Gastroesophageal sphincter (tissue), 4 donors: Measurements from ENCODE around the gene LGALS7. TPM values are rescaled to one million over a fixed set of nuclear protein-coding genes. Genes with fewer than 3 reads are reported as not detected.
A peak's percentile ranks its signal among the peaks of the same experiment; 100 is the strongest.
"Not testable (repeated sequence)": the region's sequence is repeated elsewhere in the genome, so short reads cannot be mapped to it uniquely, and the experiment has no call there.

ENCODE experiments used
- ATAC-seq: fragments of 150-250 bp; one replicate; pipeline ENCODE4 v1.9.1; 2016; ENCODE audit warnings: mild to moderate bottlenecking, moderate library complexity
- H3K27ac ChIP-seq, 4 donors: fragments of 200-600 bp; sonication (generic) in 3 of 4; 1 replicate in 3 of 4; 2 replicates in 1 of 4; pipeline ENCODE4 v1.5.1; 2016 to 2019
- H3K27me3 ChIP-seq: fragments of 200-600 bp; sonication (generic); one replicate; pipeline ENCODE4 v1.5.1; 2019
- H3K36me3 ChIP-seq, 2 donors: fragments of 200-600 bp; sonication (generic); one replicate each; pipeline ENCODE4 v1.5.1; 2019; ENCODE audit warnings: control low read depth in 1 of 2
- H3K4me1 ChIP-seq, 3 donors: fragments of 200-600 bp; sonication (generic); 1 replicate in 2 of 3; 2 replicates in 1 of 3; pipeline ENCODE4 v1.5.1; 2016 to 2019; ENCODE audit warnings: control low read depth in 2 of 3
- H3K4me3 ChIP-seq, 2 donors: fragments of 200-600 bp; sonication (generic); one replicate each; pipeline ENCODE4 v1.5.1; 2019; ENCODE audit warnings: mild to moderate bottlenecking in 1 of 2, moderate library complexity in 1 of 2
- H3K9me3 ChIP-seq, 3 donors: fragments of 200-600 bp; sonication (generic); one replicate each; pipeline ENCODE4 v1.5.1; 2017 to 2019; ENCODE audit warnings: control low read depth in 2 of 3
- CTCF ChIP-seq, 4 experiments: fragments of 200-600 bp in 2 of 4; fragments of 450-650 bp in 2 of 4; sonication (generic) in 1 of 4; IDR thresholded peaks; one replicate each; pipeline ENCODE4 v1.5.1; 2017 to 2019; ENCODE audit warnings: antibody characterized with exemption in 4 of 4, mild to moderate bottlenecking in 2 of 4, moderate library complexity in 2 of 4
- EP300 ChIP-seq: sonication (generic); formaldehyde crosslinking; IDR thresholded peaks from one replicate; pipeline ENCODE4 v1.6.1; 2017; ENCODE audit warnings: antibody characterized with exemption, mild to moderate bottlenecking
- POLR2A ChIP-seq, 2 donors: fragments of 450-650 bp; IDR thresholded peaks; one replicate each; pipeline ENCODE4 v1.6.1; 2017; ENCODE audit warnings: antibody characterized with exemption in 2 of 2, mild to moderate bottlenecking in 2 of 2, moderate library complexity in 1 of 2
- POLR2AphosphoS5 ChIP-seq: sonication (generic); formaldehyde crosslinking; IDR thresholded peaks from one replicate; pipeline ENCODE4 v1.6.1; 2017; ENCODE audit warnings: antibody characterized with exemption
- WGBS, 2 donors: methylation state at CpG; one replicate each; pipeline ENCODE4 v1.1.5; 2018; ENCODE audit warnings: low coverage in 1 of 2; 5-methylcytosine and 5-hydroxymethylcytosine counted together
- total RNA-seq, 4 donors: library from RNA; depleted of rRNA; stranded (reverse); fragments of >200 nt; gene quantifications; one replicate each; pipeline ENCODE4 v1.1.0, GENCODE V29; 2016

LGALS7 gene
- total RNA-seq, 4 donors from 2014 or later: 25.8 TPM; not detected in 3

DNA sequence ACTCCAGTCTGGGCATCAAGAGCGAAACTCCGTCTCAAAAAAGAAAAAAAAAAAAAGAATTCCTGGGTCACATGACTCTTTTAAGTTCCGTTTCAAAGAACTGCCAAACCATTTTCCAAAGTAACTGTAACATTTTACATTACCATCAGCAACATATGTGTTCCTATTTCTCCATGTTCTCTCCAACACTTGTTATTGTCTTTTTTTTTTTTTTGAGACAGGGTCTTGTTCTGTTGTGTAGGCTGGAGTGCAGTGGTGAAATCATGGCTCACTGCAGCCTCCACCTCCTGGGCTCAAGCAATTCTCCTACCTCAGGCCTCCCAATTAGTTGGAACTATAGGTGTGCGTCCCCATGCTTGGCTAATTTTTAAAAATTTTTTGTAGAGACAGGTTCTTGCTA, 22.2 kb upstream of the LGALS7 start:
- TF ChIP-seq CTCF (IDR thresholded peaks at IDR 0.05) (no peak), POLR2A (IDR thresholded peaks at IDR 0.05) (no peak), POLR2AphosphoS5 (no peak), EP300 (no peak)
- Histone ChIP-seq H3K9me3 (no peaks in the 10 kb centered on the region), H3K36me3 (no peaks in the 10 kb centered on the region), H3K27ac (no peak overlapping the region), H3K4me1 (peaks cover 0 to 7% (median 2%) of the 10 kb centered on the region in 3 donors), H3K27me3 (no peaks in the 10 kb centered on the region), H3K4me3 (no peak overlapping the region)
- 81 to 85% methylated on average over 3 to 4 of the region's 4 CpGs for WGBS, 2 donors
- no peak for ATAC-seq

- ATAC-seq: no peak
- H3K27me3 ChIP-seq: no peaks in the 10 kb centered on the region
- 88 to 89% methylated on average over 4 of the region's 5 CpGs for WGBS, 2 donors
- H3K9me3 ChIP-seq: no peaks in the 10 kb centered on the region
- no peaks in the 10 kb centered on the region for H3K36me3 ChIP-seq
- H3K27ac ChIP-seq: no peak overlapping the region
- TF ChIP-seq CTCF (IDR thresholded peaks at IDR 0.05): no peak
- no peak for TF ChIP-seq POLR2AphosphoS5
- no peak for TF ChIP-seq POLR2A (IDR thresholded peaks at IDR 0.05)
- no peak for TF ChIP-seq EP300
- H3K4me3 ChIP-seq: no peak overlapping the region
- H3K4me1 ChIP-seq: peaks cover 0 to 7% (median 2%) of the 10 kb centered on the region in 3 donors
Observed at GRCh38 chr19:38793671-38794070, 20.4 kb upstream of the LGALS7 start.

- TF ChIP-seq EP300 (no peak), CTCF (IDR thresholded peaks at IDR 0.05) (no peak), POLR2A (IDR thresholded peaks at IDR 0.05) (no peak), POLR2AphosphoS5 (no peak)
- Histone ChIP-seq H3K4me1 (peaks cover 0 to 7% (median 2%) of the 10 kb centered on the region in 3 donors), H3K4me3 (no peak overlapping the region), H3K27me3 (no peaks in the 10 kb centered on the region), H3K9me3 (no peaks in the 10 kb centered on the region), H3K36me3 (no peaks in the 10 kb centered on the region), H3K27ac (no peak overlapping the region)
- WGBS, 2 donors: 56 to 68% methylated on average over 7 to 8 of the region's 8 CpGs
- no peak for ATAC-seq
Observed at GRCh38 chr19:38793177-38793576, 19.9 kb upstream of the LGALS7 start.

DNA sequence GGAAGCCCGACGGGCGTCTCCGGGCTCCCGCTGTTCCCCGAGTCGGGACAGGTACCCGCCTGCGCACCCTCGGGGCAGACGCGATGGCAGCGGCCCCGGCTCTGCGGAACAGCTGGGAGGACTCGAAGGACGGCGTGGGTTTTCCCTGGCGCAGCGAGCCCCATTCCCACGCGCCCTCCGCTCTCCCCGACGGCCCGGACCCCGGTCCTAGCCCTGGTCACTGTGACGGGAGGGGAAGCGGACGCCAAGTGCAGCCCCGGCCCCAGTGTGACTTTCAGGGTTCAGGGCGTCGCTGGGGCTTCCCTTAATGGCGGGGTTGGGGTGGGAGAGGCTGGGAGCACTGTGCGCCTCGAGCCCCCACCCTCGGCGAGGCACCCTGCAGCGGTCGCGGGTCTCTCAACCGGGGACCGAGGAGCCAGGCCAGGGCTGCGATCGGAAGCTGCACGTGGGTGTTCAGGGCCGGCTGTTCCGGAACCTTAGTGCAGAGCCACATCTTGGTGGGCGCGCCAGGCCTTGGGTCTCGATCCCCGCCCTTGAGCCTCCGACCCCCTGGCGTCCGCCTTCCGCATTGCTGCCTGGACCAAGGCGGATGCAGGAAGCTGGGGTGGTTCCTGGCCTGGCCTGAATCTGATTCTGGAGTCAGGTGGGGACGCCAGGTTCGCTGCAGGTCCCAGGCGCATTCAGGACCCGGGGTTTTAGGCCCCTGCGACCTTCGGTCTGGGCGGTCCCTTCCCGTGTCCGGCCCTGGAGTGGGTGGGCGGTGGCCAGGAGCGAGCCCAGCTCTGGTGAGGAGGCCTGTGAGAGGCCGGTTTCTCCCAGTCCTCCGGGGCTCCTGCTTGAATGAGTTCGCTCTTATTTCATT, 19.2 kb upstream of the LGALS7 start:
- WGBS, 2 donors: 60% methylated on average over 1 of the region's 71 CpGs; no CpG with 5 or more reads in 1 of the 2 donors
- no peaks in the 10 kb centered on the region for H3K27me3 ChIP-seq
- TF ChIP-seq POLR2AphosphoS5 (no peak), EP300 (no peak), CTCF (IDR thresholded peaks at IDR 0.05) (peak in 3 of 4 experiments; percentile 17 to 21 (median 21))
- no peak for ATAC-seq
- peak overlapping the region in 1 of 2 donors; percentile 37 for H3K4me3 ChIP-seq
- no peaks in the 10 kb centered on the region for H3K36me3 ChIP-seq
- H3K4me1 ChIP-seq: peaks cover 0 to 7% (median 2%) of the 10 kb centered on the region in 3 donors
- H3K27ac ChIP-seq: peak overlapping the region in 1 of 4 donors; percentile 25
- no peaks in the 10 kb centered on the region for H3K9me3 ChIP-seq

- not testable (repeated sequence) for H3K27ac ChIP-seq, H3K9me3 ChIP-seq, H3K4me1 ChIP-seq, H3K36me3 ChIP-seq, H3K27me3 ChIP-seq
- H3K4me3 ChIP-seq: peak overlapping the region; percentile 25 to 28
- WGBS, 2 donors: no CpG with 5 or more reads among the region's 40 CpGs
- ATAC-seq: peak; percentile 86
Observed at GRCh38 chr19:38791451-38792064, 18.2 kb upstream of the LGALS7 start.

- H3K27me3 ChIP-seq, H3K27ac ChIP-seq, H3K4me1 ChIP-seq, ATAC-seq, H3K9me3 ChIP-seq, H3K36me3 ChIP-seq: not testable (repeated sequence)
- H3K4me3 ChIP-seq: peak overlapping the region; percentile 25 to 28
- 20% methylated on average over 1 of the region's 49 CpGs; no CpG with 5 or more reads in 1 of the 2 donors for WGBS, 2 donors
Observed at GRCh38 chr19:38790507-38791403, 17.4 kb upstream of the LGALS7 start.
